ENCODE data around the gene SCG5. TPM values are rescaled to one million over a fixed set of nuclear protein-coding genes. Genes with fewer than 3 reads are reported as not detected.
"Not testable (repeated sequence)": the region's sequence is repeated elsewhere in the genome, so short reads cannot be mapped to it uniquely, and the experiment has no call there.

Gene SCG5
- 1 to 10 TPM; 2.8 to 3.0 TPM for total RNA-seq

DNA sequence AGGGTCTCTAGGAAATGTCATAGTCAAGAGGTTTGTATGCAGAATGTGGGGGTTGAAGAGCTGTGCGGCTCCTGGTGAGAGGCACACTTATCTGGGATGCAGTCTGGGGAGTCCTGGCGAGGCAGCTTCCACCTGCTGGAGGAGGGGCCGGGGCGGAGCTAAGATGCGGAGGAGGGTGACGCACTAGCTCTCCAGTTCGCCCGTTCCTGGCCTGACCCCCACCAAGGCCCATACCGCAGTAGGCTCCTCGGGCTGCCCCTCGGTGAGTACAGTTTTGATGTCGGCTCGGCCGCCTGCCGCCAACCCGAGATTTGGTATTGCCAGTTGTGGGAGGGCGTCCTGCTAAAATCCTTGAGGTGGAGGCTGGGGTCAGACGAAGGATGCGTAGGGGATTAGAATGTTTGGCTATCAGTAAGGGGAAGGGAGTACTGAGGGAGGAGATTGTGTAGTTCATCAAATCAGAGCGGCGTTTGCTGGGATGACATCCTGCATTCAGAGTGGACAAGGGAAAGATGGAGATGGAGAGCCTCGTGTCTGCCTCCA is at the start of gene SCG5:
Gene SCG5, plus strand, starts transcription at position 194 of the 543 bp plus-strand sequence. CDS start 1,883 bp downstream, outside the sequence.
- H3K9me3 Mint-ChIP-seq (ENCODE audit: insufficient read depth), result no peaks in the 10 kb centered on the region
- no peak within 1 kb of the TSS for H3K27ac Mint-ChIP-seq
- DNase-seq (no peak), ATAC-seq (no peak)
- peaks cover 55% of the 10 kb centered on the region for H3K36me3 Mint-ChIP-seq (ENCODE audit: low read depth)
- CTCF ChIA-PET, result no interaction called here
- H3K27me3 Mint-ChIP-seq (ENCODE audit: low read depth), result no peaks in the 10 kb centered on the region
- H3K4me1 Mint-ChIP-seq (ENCODE audit: low read depth), result no peaks in the 10 kb centered on the region
- H3K4me3 Mint-ChIP-seq, result no peak within 1 kb of the TSS
- POLR2A ChIA-PET, result no interaction called here

DNA sequence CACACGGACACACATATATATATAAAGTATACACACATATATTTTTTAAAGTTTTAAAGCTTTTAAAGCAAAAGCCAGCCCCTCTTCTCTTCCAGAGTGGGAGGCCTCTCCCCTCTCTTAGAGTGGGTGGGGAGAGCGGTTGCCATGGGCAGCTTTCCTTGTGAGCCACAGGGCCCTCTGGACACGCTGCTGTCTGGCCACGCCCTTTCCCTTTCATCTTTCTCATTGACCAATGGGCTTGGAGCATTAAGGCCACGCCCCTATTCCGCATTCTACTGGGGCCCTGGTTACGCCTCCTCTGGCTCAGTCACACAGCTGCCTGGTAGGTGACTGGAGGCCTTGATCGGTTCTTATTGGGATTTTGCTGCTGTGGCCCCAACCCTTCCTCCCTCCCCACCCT is 48.4 kb upstream of the SCG5 start, which contains the start of gene GOLGA8N:
Gene GOLGA8N, plus strand, starts transcription at position 306 of the 400 bp plus-strand sequence.
- H3K4me3 Mint-ChIP-seq; CTCF ChIA-PET; DNase-seq; H3K9me3 Mint-ChIP-seq (ENCODE audit: insufficient read depth); H3K36me3 Mint-ChIP-seq (ENCODE audit: low read depth); ATAC-seq; H3K27me3 Mint-ChIP-seq (ENCODE audit: low read depth); H3K4me1 Mint-ChIP-seq (ENCODE audit: low read depth); H3K27ac Mint-ChIP-seq; POLR2A ChIA-PET: not testable (repeated sequence)

DNA sequence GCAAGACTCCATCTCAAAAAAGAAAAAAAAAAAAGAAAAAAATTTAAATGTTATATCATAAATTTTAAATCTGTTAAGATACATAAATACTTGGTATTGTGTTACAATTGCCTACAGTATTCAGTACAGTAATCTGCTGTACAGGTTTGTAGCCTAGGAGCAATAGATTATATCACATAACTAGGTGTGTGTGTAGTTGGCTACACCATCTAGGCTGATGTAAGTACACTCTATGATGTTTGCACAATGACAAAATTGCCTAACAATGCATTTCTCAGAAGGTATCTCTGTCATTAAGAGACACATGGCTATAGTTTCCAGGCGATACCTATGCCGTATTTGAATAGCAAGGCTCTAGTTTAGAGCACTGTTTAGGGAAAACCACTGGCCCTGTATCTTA is 32.0 kb upstream of the SCG5 start:
- H3K36me3 Mint-ChIP-seq (ENCODE audit: low read depth); H3K27me3 Mint-ChIP-seq (ENCODE audit: low read depth); ATAC-seq; POLR2A ChIA-PET; H3K4me1 Mint-ChIP-seq (ENCODE audit: low read depth); CTCF ChIA-PET; H3K4me3 Mint-ChIP-seq; H3K9me3 Mint-ChIP-seq (ENCODE audit: insufficient read depth); H3K27ac Mint-ChIP-seq; DNase-seq: not testable (repeated sequence)

DNA sequence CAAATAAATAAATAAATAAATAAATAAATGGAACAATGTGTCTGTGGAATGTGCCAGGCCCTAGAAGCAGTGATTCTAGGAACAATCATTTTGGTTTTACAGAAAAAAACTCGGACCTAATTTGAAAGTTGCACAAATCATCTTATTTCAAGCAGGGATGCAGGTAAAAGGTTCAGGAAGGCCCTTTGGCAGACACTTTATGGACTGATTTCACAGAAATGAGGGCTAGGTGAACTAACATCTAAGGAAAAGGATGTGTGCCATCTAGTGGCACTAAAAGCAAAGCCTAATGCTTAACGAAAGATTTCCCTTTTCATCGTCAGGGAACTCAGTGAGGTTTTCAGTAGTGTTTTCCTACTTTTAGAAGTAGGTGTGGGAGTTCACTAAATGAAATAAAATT is 30.8 kb upstream of the SCG5 start:
- H3K9me3 Mint-ChIP-seq (ENCODE audit: insufficient read depth); H3K27ac Mint-ChIP-seq; H3K27me3 Mint-ChIP-seq (ENCODE audit: low read depth); H3K36me3 Mint-ChIP-seq (ENCODE audit: low read depth); H3K4me3 Mint-ChIP-seq; CTCF ChIA-PET; H3K4me1 Mint-ChIP-seq (ENCODE audit: low read depth); ATAC-seq; POLR2A ChIA-PET: not testable (repeated sequence)
- DNase-seq, result peak; percentile 33

GRCh38 chr15:32614712-32615050 is 26.8 kb upstream of the SCG5 start:
- H3K27ac Mint-ChIP-seq, result peak overlapping the region; percentile 99
- ATAC-seq (peak; percentile 21), DNase-seq (peak; percentile 60)
- CTCF ChIA-PET; H3K9me3 Mint-ChIP-seq (ENCODE audit: insufficient read depth); H3K27me3 Mint-ChIP-seq (ENCODE audit: low read depth): not testable (repeated sequence)
- peaks cover 24% of the 10 kb centered on the region for H3K4me1 Mint-ChIP-seq (ENCODE audit: low read depth)
- H3K36me3 Mint-ChIP-seq (ENCODE audit: low read depth), result peaks cover 30% of the 10 kb centered on the region
- peak overlapping the region; percentile 98 for H3K4me3 Mint-ChIP-seq
- POLR2A ChIA-PET, result interaction anchor here (0.6 kb wide), 1 partner anchor 1989 kb away, joined by 4 read pairs; the partner anchor contains the start of gene ARHGAP11B

GRCh38 chr15:32615051-32615870 is 26.2 kb upstream of the SCG5 start, which contains the start of gene ARHGAP11A:
TSS of gene ARHGAP11A (plus strand) at chr15:32615504. CDS start at chr15:32616212, 708 bp downstream.
- DNase-seq (peak; percentile 93), ATAC-seq (peak; percentile 90)
- Mint-ChIP-seq H3K4me3 (peak within 1 kb of the TSS; percentile 98), H3K4me1 (ENCODE audit: low read depth) (peaks cover 20% of the 10 kb centered on the region), H3K36me3 (ENCODE audit: low read depth) (peaks cover 32% of the 10 kb centered on the region), H3K27ac (peak within 1 kb of the TSS; percentile 99)
- H3K9me3 Mint-ChIP-seq (ENCODE audit: insufficient read depth); H3K27me3 Mint-ChIP-seq (ENCODE audit: low read depth); CTCF ChIA-PET: not testable (repeated sequence)
- POLR2A ChIA-PET, result interaction anchor here (0.6 kb wide), 1 partner anchor 1989 kb away, joined by 4 read pairs; the partner anchor contains the start of gene ARHGAP11B

DNA sequence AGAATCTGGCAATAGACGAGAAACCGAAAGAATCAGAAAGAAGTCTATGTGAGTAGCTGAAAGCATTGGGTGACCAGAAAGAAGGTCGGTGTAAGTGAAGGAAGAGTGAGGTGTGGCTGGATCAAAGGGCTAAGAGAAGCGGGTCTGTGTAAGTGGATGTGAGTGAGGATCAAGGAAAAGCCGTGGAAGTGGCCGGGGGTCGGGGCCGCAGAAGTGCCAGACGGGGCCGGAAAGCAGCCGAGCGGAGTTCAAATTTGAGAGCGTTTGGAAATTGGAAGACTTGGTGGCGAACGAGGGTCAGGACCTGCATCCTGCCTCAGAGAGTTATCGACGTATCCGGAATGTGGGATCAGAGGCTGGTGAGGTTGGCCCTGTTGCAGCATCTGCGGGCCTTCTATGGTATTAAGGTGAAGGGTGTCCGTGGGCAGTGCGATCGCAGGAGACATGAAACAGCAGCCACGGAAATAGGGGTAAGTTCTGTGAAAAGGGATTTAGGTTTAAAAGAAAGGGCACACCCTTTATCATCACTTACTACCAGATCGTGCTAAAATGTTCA is 25.6 kb upstream of the SCG5 start:
- H3K27me3 Mint-ChIP-seq (ENCODE audit: low read depth); CTCF ChIA-PET; POLR2A ChIA-PET; H3K9me3 Mint-ChIP-seq (ENCODE audit: insufficient read depth): not testable (repeated sequence)
- Mint-ChIP-seq H3K36me3 (ENCODE audit: low read depth) (peaks cover 34% of the 10 kb centered on the region), H3K4me3 (peak overlapping the region; percentile 98), H3K4me1 (ENCODE audit: low read depth) (peaks cover 18% of the 10 kb centered on the region), H3K27ac (peak overlapping the region; percentile 99)
- ATAC-seq (peak; percentile 24), DNase-seq (peak; percentile 47)

DNA sequence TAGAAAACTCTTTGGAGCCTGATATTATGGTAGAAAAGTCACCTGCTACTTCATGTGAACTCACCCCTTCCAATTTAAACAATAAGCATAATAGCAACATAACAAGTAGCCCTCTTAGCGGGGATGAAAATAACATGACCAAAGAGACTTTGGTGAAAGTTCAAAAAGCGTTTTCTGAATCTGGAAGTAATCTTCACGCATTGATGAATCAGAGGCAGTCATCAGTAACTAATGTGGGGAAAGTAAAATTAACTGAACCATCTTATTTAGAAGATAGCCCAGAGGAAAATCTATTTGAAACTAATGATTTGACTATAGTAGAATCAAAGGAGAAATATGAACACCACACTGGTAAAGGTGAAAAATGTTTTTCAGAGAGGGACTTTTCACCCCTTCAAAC is 5.1 kb upstream of the SCG5 start:
- H3K4me3 Mint-ChIP-seq, result no peak overlapping the region
- no peak overlapping the region for H3K27ac Mint-ChIP-seq
- ChIA-PET POLR2A (no interaction called here), CTCF (interaction anchor here (1.7 kb wide), 1 partner anchor 15 kb away, joined by 4 read pairs; no protein-coding TSS in a partner anchor)
- peaks cover 68% of the 10 kb centered on the region for H3K36me3 Mint-ChIP-seq (ENCODE audit: low read depth)
- H3K27me3 Mint-ChIP-seq (ENCODE audit: low read depth), result no peaks in the 10 kb centered on the region
- no peaks in the 10 kb centered on the region for H3K4me1 Mint-ChIP-seq (ENCODE audit: low read depth)
- H3K9me3 Mint-ChIP-seq (ENCODE audit: insufficient read depth), result no peaks in the 10 kb centered on the region
- ATAC-seq (no peak), DNase-seq (no peak)

GRCh38 chr15:32636908-32637567 is 4.5 kb upstream of the SCG5 start:
- Mint-ChIP-seq H3K27ac (no peak overlapping the region), H3K4me3 (no peak overlapping the region), H3K9me3 (ENCODE audit: insufficient read depth) (no peaks in the 10 kb centered on the region), H3K27me3 (ENCODE audit: low read depth) (no peaks in the 10 kb centered on the region), H3K36me3 (ENCODE audit: low read depth) (peaks cover 67% of the 10 kb centered on the region), H3K4me1 (ENCODE audit: low read depth) (no peaks in the 10 kb centered on the region)
- ChIA-PET CTCF (interaction anchor here (1.7 kb wide), 1 partner anchor 14 kb away, joined by 4 read pairs; no protein-coding TSS in a partner anchor), POLR2A (no interaction called here)
- DNase-seq (no peak), ATAC-seq (no peak)

DNA sequence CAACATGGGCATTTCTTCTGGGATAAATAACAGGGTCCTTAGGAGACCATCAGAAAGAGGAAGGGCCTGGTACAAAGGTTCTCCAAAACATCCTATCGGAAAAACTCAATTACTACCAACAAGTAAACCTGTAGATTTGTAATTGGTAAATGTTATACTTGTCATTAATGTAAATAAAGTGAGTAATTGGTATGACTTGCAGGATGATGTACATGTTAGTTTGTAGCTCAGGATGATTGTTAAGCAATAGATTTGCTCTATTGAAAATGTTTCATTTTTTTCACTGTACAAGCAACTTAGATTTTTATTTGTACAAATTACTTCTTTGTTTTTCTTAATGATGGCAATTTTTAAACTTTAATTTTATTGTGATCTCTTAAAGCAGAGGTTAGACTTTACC is 3.8 kb upstream of the SCG5 start:
- POLR2A ChIA-PET, result interaction anchor here (0.7 kb wide), 1 partner anchor 15 kb away, joined by 3 read pairs; no protein-coding TSS in a partner anchor
- no peak for DNase-seq
- Mint-ChIP-seq H3K4me1 (ENCODE audit: low read depth) (no peaks in the 10 kb centered on the region), H3K27ac (no peak overlapping the region), H3K4me3 (no peak overlapping the region), H3K36me3 (ENCODE audit: low read depth) (peaks cover 68% of the 10 kb centered on the region), H3K27me3 (ENCODE audit: low read depth) (no peaks in the 10 kb centered on the region), H3K9me3 (ENCODE audit: insufficient read depth) (no peaks in the 10 kb centered on the region)
- no peak for ATAC-seq
- CTCF ChIA-PET, result interaction anchor here (1.7 kb wide), 1 partner anchor 13 kb away, joined by 4 read pairs; no protein-coding TSS in a partner anchor

DNA sequence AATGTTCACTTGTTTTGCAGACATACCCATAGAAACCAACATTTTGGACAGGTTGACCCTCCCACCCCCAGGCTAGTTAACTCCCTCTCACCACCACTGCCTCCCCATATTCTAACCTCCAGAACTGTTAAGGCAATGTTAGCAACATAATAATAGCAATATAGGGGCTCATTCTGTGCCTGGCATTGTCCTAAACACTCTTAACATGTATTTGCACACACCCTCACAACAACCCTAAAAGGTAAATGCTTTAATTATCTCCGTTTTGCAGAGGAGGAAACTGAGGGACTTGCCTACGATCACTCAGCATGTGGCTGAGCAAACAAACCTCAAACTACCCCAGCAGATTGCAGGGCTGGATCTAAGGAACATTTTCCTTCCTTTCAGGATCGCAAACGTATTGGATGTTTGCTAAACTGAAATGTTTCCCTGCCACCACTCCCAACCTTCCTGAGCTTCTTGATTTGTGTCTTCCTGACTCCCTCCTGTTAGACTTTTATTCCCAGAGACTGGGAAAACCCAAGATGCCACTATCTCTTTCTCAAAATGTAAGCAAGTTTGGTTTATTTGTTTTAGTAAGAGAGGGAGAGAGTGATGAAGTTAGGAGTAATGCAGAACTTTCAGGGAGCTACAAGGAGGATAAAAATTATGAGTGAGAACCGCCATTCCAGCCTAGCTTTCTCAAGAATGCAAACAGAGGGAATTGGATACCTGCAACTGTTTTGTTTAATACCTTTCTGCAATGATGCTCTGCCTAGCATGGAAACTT is 1.3 kb downstream of the SCG5 start:
- Mint-ChIP-seq H3K4me3 (no peak overlapping the region), H3K9me3 (ENCODE audit: insufficient read depth) (no peaks in the 10 kb centered on the region), H3K27ac (peak overlapping the region; percentile 1), H3K27me3 (ENCODE audit: low read depth) (no peaks in the 10 kb centered on the region), H3K4me1 (ENCODE audit: low read depth) (no peaks in the 10 kb centered on the region), H3K36me3 (ENCODE audit: low read depth) (peaks cover 48% of the 10 kb centered on the region)
- ChIA-PET POLR2A (no interaction called here), CTCF (interaction anchor here (1.5 kb wide), 1 partner anchor 8 kb away, joined by 6 read pairs; no protein-coding TSS in a partner anchor)
- no peak for DNase-seq
- no peak for ATAC-seq
